ENCODE measurements around the gene RABEPK.

DNA sequence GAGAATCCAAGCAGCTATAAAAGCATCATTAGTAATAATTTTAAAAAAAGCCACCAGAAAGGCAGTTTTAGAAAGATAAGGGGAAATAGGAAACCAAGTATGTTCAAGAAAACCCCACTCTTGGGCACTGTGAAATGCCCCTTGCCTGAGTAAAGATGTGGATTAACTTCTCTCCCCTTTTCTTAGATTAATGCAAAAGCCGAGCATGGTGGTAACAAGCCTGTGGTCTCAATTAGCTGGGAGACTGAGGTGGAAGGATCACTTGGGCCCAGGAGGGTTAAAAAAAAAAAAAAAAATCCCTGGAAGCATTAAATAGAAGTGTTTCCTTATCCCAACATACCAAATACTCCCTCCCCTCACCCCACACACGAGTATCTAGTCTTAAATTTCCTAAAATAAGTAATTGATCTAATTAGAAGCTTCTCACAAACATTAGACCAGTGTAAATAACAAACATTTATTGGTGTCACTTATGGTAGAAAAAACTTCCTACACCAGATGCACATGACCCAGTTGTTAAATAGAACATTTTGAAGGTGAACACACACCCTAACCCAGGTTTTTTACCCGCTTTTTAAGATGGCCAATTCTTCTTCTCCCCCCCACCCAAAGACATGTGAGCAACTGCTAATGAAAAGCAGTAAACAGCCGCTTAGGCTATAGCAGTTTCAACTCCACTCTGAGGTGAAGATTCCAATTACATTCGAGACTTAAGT lies 35.6 kb downstream of the RABEPK start:
- TF ChIP-seq, protein P1, sequence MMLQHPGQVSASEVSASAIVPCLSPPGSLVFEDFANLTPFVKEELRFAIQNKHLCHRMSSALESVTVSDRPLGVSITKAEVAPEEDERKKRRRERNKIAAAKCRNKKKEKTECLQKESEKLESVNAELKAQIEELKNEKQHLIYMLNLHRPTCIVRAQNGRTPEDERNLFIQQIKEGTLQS (IDR thresholded peaks at IDR 0.05): no peak
- TF ChIP-seq CTCF (IDR thresholded peaks at IDR 0.05; ENCODE audit: low read depth, low read length, missing input control) (no peak), YY1 (IDR thresholded peaks at IDR 0.05) (no peak), RAD21 (IDR thresholded peaks at IDR 0.05) (no peak), TAF1 (conservative IDR thresholded peaks at IDR 0.05) (no peak), GABPA (IDR thresholded peaks at IDR 0.05 in 1 of 2, conservative IDR thresholded peaks at IDR 0.05 in 1 of 2) (no peak)
- TF ChIP-seq, protein P2, sequence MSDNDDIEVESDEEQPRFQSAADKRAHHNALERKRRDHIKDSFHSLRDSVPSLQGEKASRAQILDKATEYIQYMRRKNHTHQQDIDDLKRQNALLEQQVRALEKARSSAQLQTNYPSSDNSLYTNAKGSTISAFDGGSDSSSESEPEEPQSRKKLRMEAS (IDR thresholded peaks at IDR 0.05): no peak
